ENCODE data around the gene ATCAY.

Gene ATCAY

GRCh38 chr19:3968556-3969434 is 88.3 kb downstream of the ATCAY start:
- no peaks in the 10 kb centered on the region for H3K9me3 ChIP-seq (ENCODE audit: control insufficient read depth, low read depth, low read length)
- H3K36me3 ChIP-seq (ENCODE audit: control insufficient read depth, low read depth, low read length), result peaks cover 31% of the 10 kb centered on the region
- peak overlapping the region; percentile 88 for H3K9ac ChIP-seq (ENCODE audit: low read length)
- peak overlapping the region; percentile 89 for H3K4me3 ChIP-seq (ENCODE audit: low read length)
- H3K27me3 ChIP-seq (ENCODE audit: control insufficient read depth, insufficient read depth, low read length), result no peaks in the 10 kb centered on the region
- H3K4me1 ChIP-seq (ENCODE audit: control insufficient read depth, low read depth, low read length), result peaks cover 22% of the 10 kb centered on the region
- peak overlapping the region; percentile 86 for H3K27ac ChIP-seq (ENCODE audit: low read length)

GRCh38 chr19:3969435-3970312 is 89.2 kb downstream of the ATCAY start:
- peaks cover 22% of the 10 kb centered on the region for H3K4me1 ChIP-seq (ENCODE audit: control insufficient read depth, low read depth, low read length)
- H3K27ac ChIP-seq (ENCODE audit: low read length), result peak overlapping the region; percentile 72
- H3K9me3 ChIP-seq (ENCODE audit: control insufficient read depth, low read depth, low read length), result no peaks in the 10 kb centered on the region
- peak overlapping the region; percentile 89 for H3K4me3 ChIP-seq (ENCODE audit: low read length)
- H3K9ac ChIP-seq (ENCODE audit: low read length), result peak overlapping the region; percentile 88
- H3K36me3 ChIP-seq (ENCODE audit: control insufficient read depth, low read depth, low read length), result peaks cover 24% of the 10 kb centered on the region
- no peaks in the 10 kb centered on the region for H3K27me3 ChIP-seq (ENCODE audit: control insufficient read depth, insufficient read depth, low read length)

- Histone ChIP-seq H3K9me3 (ENCODE audit: control insufficient read depth, low read depth, low read length) (no peaks in the 10 kb centered on the region), H3K27me3 (ENCODE audit: control insufficient read depth, insufficient read depth, low read length) (no peaks in the 10 kb centered on the region), H3K4me3 (ENCODE audit: low read length) (peak overlapping the region; percentile 89), H3K27ac (ENCODE audit: low read length) (peak overlapping the region; percentile 72), H3K4me1 (ENCODE audit: control insufficient read depth, low read depth, low read length) (peaks cover 22% of the 10 kb centered on the region), H3K36me3 (ENCODE audit: control insufficient read depth, low read depth, low read length) (peaks cover 26% of the 10 kb centered on the region), H3K9ac (ENCODE audit: low read length) (peak overlapping the region; percentile 88)
Measured at GRCh38 chr19:3970313-3970807, 89.9 kb downstream of the ATCAY start.

GRCh38 chr19:3970808-3971598 is 90.5 kb downstream of the ATCAY start, which contains the start of gene DAPK3:
TSS of gene DAPK3 (minus strand) at chr19:3971099. CDS start at chr19:3969735, 1,364 bp downstream.
- Histone ChIP-seq H3K9ac (ENCODE audit: low read length) (peak within 1 kb of the TSS; percentile 88), H3K9me3 (ENCODE audit: control insufficient read depth, low read depth, low read length) (no peaks in the 10 kb centered on the region), H3K36me3 (ENCODE audit: control insufficient read depth, low read depth, low read length) (peaks cover 27% of the 10 kb centered on the region), H3K4me3 (ENCODE audit: low read length) (peak within 1 kb of the TSS; percentile 89), H3K27ac (ENCODE audit: low read length) (peak within 1 kb of the TSS; percentile 72), H3K27me3 (ENCODE audit: control insufficient read depth, insufficient read depth, low read length) (no peaks in the 10 kb centered on the region), H3K4me1 (ENCODE audit: control insufficient read depth, low read depth, low read length) (peaks cover 22% of the 10 kb centered on the region)

- Histone ChIP-seq H3K27ac (ENCODE audit: low read length) (no peak overlapping the region), H3K36me3 (ENCODE audit: control insufficient read depth, low read depth, low read length) (peaks cover 54% of the 10 kb centered on the region), H3K27me3 (ENCODE audit: control insufficient read depth, insufficient read depth, low read length) (no peaks in the 10 kb centered on the region), H3K9ac (ENCODE audit: low read length) (no peak overlapping the region), H3K4me1 (ENCODE audit: control insufficient read depth, low read depth, low read length) (no peaks in the 10 kb centered on the region), H3K4me3 (ENCODE audit: low read length) (no peak overlapping the region), H3K9me3 (ENCODE audit: control insufficient read depth, low read depth, low read length) (no peaks in the 10 kb centered on the region)
Measured at GRCh38 chr19:3975144-3975543, 94.7 kb downstream of the ATCAY start.

GRCh38 chr19:3975637-3976087 is 95.2 kb downstream of the ATCAY start:
- H3K36me3 ChIP-seq (ENCODE audit: control insufficient read depth, low read depth, low read length), result peaks cover 60% of the 10 kb centered on the region
- no peaks in the 10 kb centered on the region for H3K4me1 ChIP-seq (ENCODE audit: control insufficient read depth, low read depth, low read length)
- no peak overlapping the region for H3K27ac ChIP-seq (ENCODE audit: low read length)
- H3K4me3 ChIP-seq (ENCODE audit: low read length), result no peak overlapping the region
- H3K9me3 ChIP-seq (ENCODE audit: control insufficient read depth, low read depth, low read length), result no peaks in the 10 kb centered on the region
- H3K9ac ChIP-seq (ENCODE audit: low read length), result no peak overlapping the region
- H3K27me3 ChIP-seq (ENCODE audit: control insufficient read depth, insufficient read depth, low read length), result no peaks in the 10 kb centered on the region

GRCh38 chr19:3976495-3977241 is 96.2 kb downstream of the ATCAY start:
- H3K27ac ChIP-seq (ENCODE audit: low read length), result no peak overlapping the region
- H3K4me3 ChIP-seq (ENCODE audit: low read length), result no peak overlapping the region
- H3K4me1 ChIP-seq (ENCODE audit: control insufficient read depth, low read depth, low read length), result no peaks in the 10 kb centered on the region
- H3K9ac ChIP-seq (ENCODE audit: low read length), result no peak overlapping the region
- peaks cover 70% of the 10 kb centered on the region for H3K36me3 ChIP-seq (ENCODE audit: control insufficient read depth, low read depth, low read length)
- no peaks in the 10 kb centered on the region for H3K9me3 ChIP-seq (ENCODE audit: control insufficient read depth, low read depth, low read length)
- no peaks in the 10 kb centered on the region for H3K27me3 ChIP-seq (ENCODE audit: control insufficient read depth, insufficient read depth, low read length)
